MCF 10A (cell line): ENCODE measurements around the gene CAVIN1. TPM values are rescaled to one million over a fixed set of nuclear protein-coding genes. Genes with fewer than 3 reads are reported as not detected.

Source experiments
- BruUV-seq: library from RNA; stranded (reverse); fragments of 400-500 nt; replicated peaks from 2 replicates; lab custom pipeline; 2021; lab: Mats Ljungman, UMichigan
- CTCF ChIA-PET: fragments of 300-600 bp; sonication (Branson Sonifier 250); formaldehyde crosslinking; extraction: SDS; loops from one replicate; lab custom pipeline; 2021; ENCODE audit warnings: antibody characterized with exemption, inconsistent platforms; lab: Yijun Ruan, JAX
- POLR2A ChIA-PET: fragments of 300-600, 350-650 bp; sonication (Branson Sonifier 250); formaldehyde crosslinking; extraction: SDS; loops from one replicate; lab custom pipeline; 2020; ENCODE audit warnings: antibody characterized with exemption, inconsistent platforms; lab: Yijun Ruan, JAX
- DNase-seq: peaks from one replicate; pipeline ENCODE4 v3.0.0-alpha.2; 2018; ENCODE audit not compliant: unreplicated experiment
- H3K27ac Mint-ChIP-seq: one replicate; pipeline ENCODE4 v1.8.0; 2022; ENCODE audit warnings: mild to moderate bottlenecking, low read depth, mixed read lengths; ENCODE audit not compliant: unreplicated experiment
- H3K27me3 Mint-ChIP-seq: one replicate; pipeline ENCODE4 v1.8.0; 2022; ENCODE audit warnings: mixed read lengths; ENCODE audit not compliant: insufficient read depth, unreplicated experiment
- H3K36me3 Mint-ChIP-seq: one replicate; pipeline ENCODE4 v1.8.0; 2022; ENCODE audit warnings: mild to moderate bottlenecking, moderate library complexity, mixed read lengths; ENCODE audit not compliant: insufficient read depth, unreplicated experiment
- H3K4me1 Mint-ChIP-seq: one replicate; pipeline ENCODE4 v1.8.0; 2022; ENCODE audit warnings: mixed read lengths; ENCODE audit not compliant: insufficient read depth, unreplicated experiment
- H3K4me3 Mint-ChIP-seq: one replicate; pipeline ENCODE4 v1.8.0; 2022; ENCODE audit warnings: mild to moderate bottlenecking, moderate library complexity, mixed read lengths; ENCODE audit not compliant: unreplicated experiment
- H3K9me3 Mint-ChIP-seq: one replicate; pipeline ENCODE4 v1.8.0; 2022; ENCODE audit warnings: mixed read lengths; ENCODE audit not compliant: unreplicated experiment
- CTCF ChIP-seq: fragments of 200-600 bp; IDR thresholded peaks from one replicate; pipeline ENCODE4 v1.8.0; 2022; ENCODE audit warnings: antibody characterized with exemption, mild to moderate bottlenecking; ENCODE audit not compliant: unreplicated experiment
- intact Hi-C: fragments of 100-400 bp; cut with micrococcal nuclease; formaldehyde crosslinking; loops from 2 replicates; pipeline ENCODE4 v1.14.1; 2022
- total RNA-seq: library from RNA; stranded (reverse); gene quantifications from 2 replicates; pipeline ENCODE4 v1.2.3, GENCODE V29; 2022

The CAVIN1 gene
- total RNA-seq, 1 experiment from 2014 or later = 143 TPM

- ChIA-PET CTCF (interaction anchor here (0.7 kb wide), 1 partner anchor 677 kb away, joined by 3 read pairs; no protein-coding TSS in a partner anchor), POLR2A (interaction anchor here (0.9 to 1.5 kb wide), 2 partner anchors 58 to 77 kb away, joined by 3 to 4 read pairs; partner anchors contain the start of gene CAVIN1)
- Mint-ChIP-seq H3K9me3 (no peaks in the 10 kb centered on the region), H3K27me3 (no peaks in the 10 kb centered on the region), H3K27ac (no peak overlapping the region), H3K36me3 (peaks cover 36% of the 10 kb centered on the region), H3K4me3 (no peak overlapping the region), H3K4me1 (peaks cover 49% of the 10 kb centered on the region)
- BruUV-seq = no TSS peak
- TF ChIP-seq CTCF = no peak
- no peak for DNase-seq
- intact Hi-C loops = no loop called here
Observed at GRCh38 chr17:42365136-42365535, 57.9 kb downstream of the CAVIN1 start.

GRCh38 chr17:42363767-42364585, 59.1 kb downstream of the CAVIN1 start:
- Mint-ChIP-seq H3K27ac (peak overlapping the region; percentile 63), H3K36me3 (peaks cover 35% of the 10 kb centered on the region), H3K4me3 (peak overlapping the region; percentile 26), H3K27me3 (no peaks in the 10 kb centered on the region), H3K9me3 (no peaks in the 10 kb centered on the region), H3K4me1 (peaks cover 49% of the 10 kb centered on the region)
- no TSS peak for BruUV-seq
- ChIA-PET CTCF (interaction anchor here (0.6 kb wide), 1 partner anchor 36 kb away, joined by 3 read pairs; no protein-coding TSS in a partner anchor), POLR2A (interaction anchor here (1.5 kb wide), 1 partner anchor 35 kb away, joined by 4 read pairs; no protein-coding TSS in a partner anchor)
- intact Hi-C loops = no loop called here
- DNase-seq = peak; percentile 59
- no peak for TF ChIP-seq CTCF

GRCh38 chr17:42363231-42363630, 59.8 kb downstream of the CAVIN1 start:
- CTCF ChIA-PET = no interaction called here
- Mint-ChIP-seq H3K4me1 (peaks cover 49% of the 10 kb centered on the region), H3K27ac (peak overlapping the region; percentile 63), H3K27me3 (no peaks in the 10 kb centered on the region), H3K4me3 (no peak overlapping the region), H3K36me3 (peaks cover 38% of the 10 kb centered on the region), H3K9me3 (no peaks in the 10 kb centered on the region)
- DNase-seq = no peak
- BruUV-seq = no TSS peak
- POLR2A ChIA-PET = interaction anchor here (1.5 kb wide), 1 partner anchor 34 kb away, joined by 4 read pairs; no protein-coding TSS in a partner anchor
- no peak for TF ChIP-seq CTCF
- intact Hi-C loops = no loop called here

GRCh38 chr17:42362245-42362961, 60.7 kb downstream of the CAVIN1 start:
- ChIA-PET CTCF (interaction anchor here (0.6 to 1.0 kb wide), 6 partner anchors 8 to 127 kb away, joined by 3 to 7 read pairs (median 4); no protein-coding TSS in a partner anchor), POLR2A (no interaction called here)
- Mint-ChIP-seq H3K4me3 (no peak overlapping the region), H3K36me3 (peaks cover 35% of the 10 kb centered on the region), H3K4me1 (peaks cover 45% of the 10 kb centered on the region), H3K9me3 (no peaks in the 10 kb centered on the region), H3K27me3 (no peaks in the 10 kb centered on the region), H3K27ac (peak overlapping the region; percentile 51)
- TF ChIP-seq CTCF = no peak
- intact Hi-C loops = no loop called here
- BruUV-seq = no TSS peak
- DNase-seq = no peak
